Hepatocyte (in vitro differentiated cells): ENCODE measurements around the gene PLCB4.

Source experiments
- CTCF ChIP-seq: fragments of 200-600 bp; sonication (generic); IDR thresholded peaks from 2 replicates; pipeline ENCODE4 v1.5.1; 2016; ENCODE audit warnings: antibody characterized with exemption, mild to moderate bottlenecking; ENCODE audit not compliant: poor library complexity
- EZH2 ChIP-seq: fragments of 200-600 bp; sonication (generic); IDR thresholded peaks from 2 replicates; pipeline ENCODE4 v1.6.1; 2016; ENCODE audit warnings: antibody characterized with exemption, mild to moderate bottlenecking, borderline replicate concordance
- EZH2phosphoT487 ChIP-seq: fragments of 200-600 bp; sonication (generic); IDR thresholded peaks from one replicate; pipeline ENCODE4 v1.6.1; 2018; ENCODE audit warnings: antibody characterized with exemption, mild to moderate bottlenecking, low read depth, moderate library complexity; ENCODE audit not compliant: unreplicated experiment, severe bottlenecking

GRCh38 chr20:9439806-9440205 is 370.9 kb downstream of the PLCB4 start:
- no peak for TF ChIP-seq EZH2phosphoT487
- TF ChIP-seq CTCF: no peak
- TF ChIP-seq EZH2: no peak
